SJCRH30 (cell line): Measurements from ENCODE around the gene SLCO3A1. TPM values are rescaled to one million over a fixed set of nuclear protein-coding genes. Genes with fewer than 3 reads are reported as not detected.

ENCODE experiments used
- DNase-seq, 2 experiments: peaks; one replicate each; pipeline ENCODE4 v3.0.0-alpha.2; 2015 to 2020
- H3K27ac ChIP-seq: fragments of 250-450 bp; sonication (Bioruptor Pico); 2 replicates; pipeline ENCODE4 v1.5.1; 2020; ENCODE audit warnings: mild to moderate bottlenecking, moderate library complexity
- H3K27me3 ChIP-seq: fragments of 250-450 bp; sonication (Bioruptor Pico); 2 replicates; pipeline ENCODE4 v1.5.1; 2020; ENCODE audit warnings: mild to moderate bottlenecking, moderate library complexity
- H3K36me3 ChIP-seq: fragments of 250-450 bp; sonication (Bioruptor Pico); 2 replicates; pipeline ENCODE4 v1.5.1; 2020; ENCODE audit warnings: mild to moderate bottlenecking, moderate library complexity
- H3K4me1 ChIP-seq: fragments of 250-450 bp; sonication (Bioruptor Pico); 2 replicates; pipeline ENCODE4 v1.5.1; 2020; ENCODE audit warnings: mild to moderate bottlenecking, moderate library complexity
- H3K4me3 ChIP-seq: fragments of 250-450 bp; sonication (Bioruptor Pico); 2 replicates; pipeline ENCODE4 v1.5.1; 2020; ENCODE audit warnings: mild to moderate bottlenecking, moderate library complexity
- H3K9me3 ChIP-seq: fragments of 250-450 bp; sonication (Bioruptor Pico); replicated peaks from 2 replicates; pipeline ENCODE4 v1.5.1; 2020; ENCODE audit warnings: mild to moderate bottlenecking, moderate library complexity
- total RNA-seq: library from RNA; depleted of rRNA; stranded (reverse); fragments of >200 nt; shearing (Covaris generic); gene quantifications from 2 replicates; pipeline ENCODE4 v1.2.3, GENCODE V29; 2014

Gene SLCO3A1
- total RNA-seq, 1 experiment from 2014 or later: 4.3 TPM

GRCh38 chr15:92025706-92026270 is 172.3 kb downstream of the SLCO3A1 start:
- DNase-seq: no peak
- Histone ChIP-seq H3K27ac (no peak overlapping the region), H3K4me3 (no peak overlapping the region), H3K4me1 (no peaks in the 10 kb centered on the region), H3K36me3 (no peaks in the 10 kb centered on the region), H3K27me3 (no peaks in the 10 kb centered on the region; the same call in 1 of the 2 replicates), H3K9me3 (no peaks in the 10 kb centered on the region)

DNA sequence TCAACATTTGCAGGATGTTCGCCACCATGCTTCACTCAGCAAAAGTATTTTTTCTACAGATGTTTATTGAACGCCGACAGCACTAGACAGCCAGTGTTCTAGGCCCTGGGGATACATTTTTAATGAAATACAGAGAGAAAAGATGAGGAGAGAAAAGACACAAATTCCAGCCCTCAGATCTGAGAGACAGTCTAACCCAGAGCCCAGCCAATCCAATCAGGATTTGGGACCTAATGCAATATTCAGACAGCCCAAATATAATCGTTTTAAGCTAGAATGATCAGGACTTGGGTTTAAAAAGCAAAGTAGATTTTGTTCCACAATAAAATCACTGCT is 174.8 kb downstream of the SLCO3A1 start:
- Histone ChIP-seq H3K36me3 (no peaks in the 10 kb centered on the region), H3K9me3 (no peaks in the 10 kb centered on the region), H3K27me3 (peaks cover 5% of the 10 kb centered on the region; the same call in 1 of the 2 replicates), H3K4me1 (no peaks in the 10 kb centered on the region), H3K27ac (no peak overlapping the region), H3K4me3 (no peak overlapping the region)
- DNase-seq: no peak

DNA sequence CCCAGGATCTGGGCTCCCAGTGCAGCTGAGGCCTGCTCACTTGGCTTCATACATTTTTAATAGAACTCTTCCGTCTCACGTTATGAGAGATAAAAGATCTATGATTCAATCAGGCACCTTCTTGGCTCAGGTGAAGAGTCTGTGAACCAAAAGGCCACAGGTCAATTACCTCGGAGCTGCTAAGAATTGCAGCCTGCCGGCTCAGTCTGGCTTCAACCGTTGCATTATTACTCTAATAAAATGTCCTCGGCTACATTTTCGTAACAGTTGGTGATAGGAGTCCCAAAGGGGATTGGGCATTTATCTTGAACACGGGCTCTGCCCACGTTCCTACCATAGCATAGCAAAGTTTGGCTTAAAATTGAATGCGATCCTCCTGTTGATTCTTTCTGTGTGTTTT is 176.3 kb downstream of the SLCO3A1 start:
- Histone ChIP-seq H3K36me3 (no peaks in the 10 kb centered on the region), H3K4me3 (no peak overlapping the region), H3K27ac (no peak overlapping the region), H3K9me3 (no peaks in the 10 kb centered on the region), H3K27me3 (peaks cover 5% of the 10 kb centered on the region; the same call in 1 of the 2 replicates), H3K4me1 (no peaks in the 10 kb centered on the region)
- no peak for DNase-seq

- Histone ChIP-seq H3K4me3 (no peak overlapping the region), H3K36me3 (no peaks in the 10 kb centered on the region), H3K9me3 (no peaks in the 10 kb centered on the region), H3K27me3 (peaks cover 9% of the 10 kb centered on the region), H3K27ac (no peak overlapping the region), H3K4me1 (no peaks in the 10 kb centered on the region)
- no peak for DNase-seq
These were observed 179.8 kb downstream of the SLCO3A1 start for GRCh38 chr15:92033314-92033713.

DNA sequence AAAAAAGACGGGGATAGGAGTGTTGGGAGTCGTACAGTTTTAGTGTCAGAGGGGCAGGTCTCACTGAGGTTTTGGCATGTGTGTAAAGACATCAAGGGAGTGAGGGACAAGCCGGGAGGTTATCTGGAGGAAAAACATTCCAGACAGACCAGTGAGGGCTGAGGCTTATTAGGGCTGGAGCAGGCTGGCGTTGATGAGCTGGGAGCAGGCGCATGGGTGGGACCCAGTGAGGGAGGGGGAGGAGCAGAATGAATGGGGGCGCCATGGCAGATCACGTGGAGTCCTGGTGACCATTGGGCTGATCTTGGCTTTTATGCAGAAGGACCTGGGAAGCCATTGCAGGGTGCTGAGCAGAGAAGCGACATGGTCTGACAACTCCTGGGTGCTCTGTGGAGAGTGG is 180.2 kb downstream of the SLCO3A1 start:
- H3K4me1 ChIP-seq: no peaks in the 10 kb centered on the region
- H3K36me3 ChIP-seq: no peaks in the 10 kb centered on the region
- no peak overlapping the region for H3K4me3 ChIP-seq
- H3K27ac ChIP-seq: no peak overlapping the region
- DNase-seq: no peak
- peaks cover 9% of the 10 kb centered on the region for H3K27me3 ChIP-seq
- no peaks in the 10 kb centered on the region for H3K9me3 ChIP-seq

GRCh38 chr15:92034227-92034626 is 180.7 kb downstream of the SLCO3A1 start:
- no peaks in the 10 kb centered on the region for H3K9me3 ChIP-seq
- H3K27me3 ChIP-seq: peaks cover 9% of the 10 kb centered on the region
- H3K4me3 ChIP-seq: no peak overlapping the region
- H3K4me1 ChIP-seq: no peaks in the 10 kb centered on the region
- no peak for DNase-seq
- H3K36me3 ChIP-seq: no peaks in the 10 kb centered on the region
- no peak overlapping the region for H3K27ac ChIP-seq

DNA sequence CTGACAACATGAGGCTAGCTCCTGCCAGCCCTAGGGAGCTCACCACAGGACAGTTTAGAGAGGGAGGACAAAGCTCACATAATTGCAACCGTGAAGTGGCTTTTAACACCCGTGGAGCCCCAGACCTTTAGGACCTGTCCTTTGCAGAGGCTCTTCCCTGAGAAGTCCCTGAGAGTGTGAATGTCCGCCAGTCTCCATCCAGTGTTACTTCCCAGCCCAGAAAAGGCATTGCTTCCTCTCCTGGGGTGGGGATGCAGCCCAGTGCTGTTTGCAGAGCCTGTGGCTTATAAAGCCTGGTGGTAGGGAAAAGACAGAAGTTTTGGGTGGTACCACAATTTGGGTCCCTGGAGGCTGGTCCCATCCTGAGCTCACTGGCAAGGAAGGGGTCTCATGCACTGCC is 182.0 kb downstream of the SLCO3A1 start:
- H3K4me1 ChIP-seq: no peaks in the 10 kb centered on the region
- DNase-seq: no peak
- no peak overlapping the region for H3K27ac ChIP-seq
- H3K9me3 ChIP-seq: no peaks in the 10 kb centered on the region
- H3K4me3 ChIP-seq: no peak overlapping the region
- no peaks in the 10 kb centered on the region for H3K36me3 ChIP-seq
- H3K27me3 ChIP-seq: peaks cover 9% of the 10 kb centered on the region

GRCh38 chr15:92035961-92036360 is 182.5 kb downstream of the SLCO3A1 start:
- DNase-seq: no peak
- H3K36me3 ChIP-seq: no peaks in the 10 kb centered on the region
- H3K4me1 ChIP-seq: no peaks in the 10 kb centered on the region
- H3K4me3 ChIP-seq: no peak overlapping the region
- H3K27me3 ChIP-seq: peaks cover 9% of the 10 kb centered on the region
- H3K27ac ChIP-seq: no peak overlapping the region
- H3K9me3 ChIP-seq: no peaks in the 10 kb centered on the region

DNA sequence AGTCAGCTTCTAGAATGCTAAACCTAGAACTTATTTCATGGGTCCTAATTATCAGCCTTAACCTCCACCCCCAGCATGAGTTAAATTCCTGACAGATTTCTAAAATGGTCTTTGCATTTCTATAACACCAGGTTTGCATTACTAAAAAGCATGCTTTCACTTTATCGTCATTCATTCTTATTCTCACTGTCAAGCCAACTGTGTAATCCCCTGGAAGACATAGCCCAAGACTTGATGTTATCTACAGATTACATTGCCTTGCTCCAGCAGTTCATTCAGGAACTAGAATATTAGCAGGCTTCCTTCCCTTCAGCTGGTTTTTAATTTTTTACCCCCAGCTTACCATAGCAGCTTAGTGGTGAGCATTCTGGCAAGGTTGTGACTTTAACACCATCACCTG is 184.0 kb downstream of the SLCO3A1 start:
- Histone ChIP-seq H3K4me3 (no peak overlapping the region), H3K4me1 (no peaks in the 10 kb centered on the region), H3K9me3 (no peaks in the 10 kb centered on the region), H3K36me3 (no peaks in the 10 kb centered on the region), H3K27me3 (peaks cover 3% of the 10 kb centered on the region; the same call in 1 of the 2 replicates), H3K27ac (no peak overlapping the region)
- DNase-seq: no peak

- no peaks in the 10 kb centered on the region for H3K4me1 ChIP-seq
- no peak for DNase-seq
- no peak overlapping the region for H3K4me3 ChIP-seq
- H3K27me3 ChIP-seq: peaks cover 3% of the 10 kb centered on the region; the same call in 1 of the 2 replicates
- no peaks in the 10 kb centered on the region for H3K9me3 ChIP-seq
- no peaks in the 10 kb centered on the region for H3K36me3 ChIP-seq
- H3K27ac ChIP-seq: no peak overlapping the region
These were observed 186.8 kb downstream of the SLCO3A1 start for GRCh38 chr15:92040350-92040749.

DNA sequence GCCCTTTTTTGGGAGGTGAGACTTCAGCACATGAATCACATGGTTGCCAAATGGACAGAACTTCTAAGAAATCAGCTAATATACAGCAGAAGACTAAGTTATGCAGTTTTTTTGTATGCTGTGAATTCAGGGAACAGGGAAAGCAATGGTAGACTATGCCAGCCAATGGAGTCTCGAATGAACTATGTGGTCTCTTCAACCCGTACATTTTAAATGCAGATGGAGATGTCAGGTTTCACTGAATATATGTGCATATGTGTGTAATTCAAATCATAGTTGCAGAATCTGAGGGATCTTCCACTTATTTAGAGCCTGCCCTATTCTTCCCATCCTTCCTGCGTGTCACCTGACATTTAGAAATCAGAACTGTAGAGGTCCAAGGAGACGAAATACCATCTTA is 187.9 kb downstream of the SLCO3A1 start:
- H3K27me3 ChIP-seq: peaks cover 3% of the 10 kb centered on the region; the same call in 1 of the 2 replicates

GRCh38 chr15:92043283-92043682 is 189.8 kb downstream of the SLCO3A1 start:
- no peak overlapping the region for H3K27ac ChIP-seq
- no peaks in the 10 kb centered on the region for H3K27me3 ChIP-seq
- no peaks in the 10 kb centered on the region for H3K9me3 ChIP-seq
- H3K36me3 ChIP-seq: no peaks in the 10 kb centered on the region
- H3K4me1 ChIP-seq: no peaks in the 10 kb centered on the region
- no peak for DNase-seq
- no peak overlapping the region for H3K4me3 ChIP-seq

More for the DNA sequence above, 187.9 kb downstream of the SLCO3A1 start:
- Histone ChIP-seq H3K36me3 (no peaks in the 10 kb centered on the region), H3K4me3 (no peak overlapping the region), H3K9me3 (no peaks in the 10 kb centered on the region), H3K27ac (no peak overlapping the region), H3K4me1 (no peaks in the 10 kb centered on the region)
- DNase-seq: no peak

- no peaks in the 10 kb centered on the region for H3K9me3 ChIP-seq
- H3K27ac ChIP-seq: no peak overlapping the region
- H3K36me3 ChIP-seq: no peaks in the 10 kb centered on the region
- H3K27me3 ChIP-seq: no peaks in the 10 kb centered on the region
- H3K4me3 ChIP-seq: no peak overlapping the region
- DNase-seq: no peak
- no peaks in the 10 kb centered on the region for H3K4me1 ChIP-seq
These were observed 190.8 kb downstream of the SLCO3A1 start for GRCh38 chr15:92044203-92044909.

DNA sequence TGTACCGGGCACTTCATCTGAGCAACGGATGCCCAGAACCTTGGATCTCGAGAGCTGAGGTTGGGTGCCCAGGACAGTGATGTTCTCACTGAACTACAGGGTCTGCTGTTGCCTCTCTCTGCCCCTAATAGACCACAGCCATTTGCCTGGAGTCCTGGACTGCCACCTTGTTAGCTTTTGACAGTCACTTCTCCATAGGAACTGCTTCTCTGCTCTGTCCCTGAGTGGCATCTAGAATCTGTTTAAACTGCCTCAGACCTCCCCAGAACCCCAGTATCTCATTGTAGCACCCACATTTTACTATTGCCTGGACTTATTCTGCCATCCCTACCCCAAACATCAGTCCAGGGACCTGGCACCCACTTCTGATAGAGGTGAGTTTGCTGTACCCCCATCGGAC is 194.4 kb downstream of the SLCO3A1 start:
- no peaks in the 10 kb centered on the region for H3K9me3 ChIP-seq
- no peak overlapping the region for H3K4me3 ChIP-seq
- no peak for DNase-seq
- no peaks in the 10 kb centered on the region for H3K4me1 ChIP-seq
- no peaks in the 10 kb centered on the region for H3K27me3 ChIP-seq
- no peak overlapping the region for H3K27ac ChIP-seq
- no peaks in the 10 kb centered on the region for H3K36me3 ChIP-seq

DNA sequence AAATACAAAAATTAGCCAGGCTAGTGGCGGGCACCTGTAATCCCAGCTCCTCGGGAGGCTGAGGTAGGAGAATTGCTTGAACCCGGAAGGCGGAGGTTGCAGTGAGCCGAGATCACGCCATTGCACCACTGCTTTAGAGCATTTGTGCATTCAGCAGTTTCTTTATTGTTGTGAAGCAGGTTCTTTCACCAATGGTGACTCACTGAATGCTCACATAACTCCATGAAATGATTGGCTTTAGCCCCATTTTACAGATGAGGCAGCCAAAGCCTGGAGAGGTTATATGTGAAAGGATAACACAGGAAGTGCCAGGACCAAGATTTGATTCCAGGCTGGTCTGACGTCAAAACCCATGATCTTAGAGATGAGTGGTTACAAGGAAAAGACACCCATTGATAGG is 195.2 kb downstream of the SLCO3A1 start:
- Histone ChIP-seq H3K4me3 (no peak overlapping the region), H3K27me3 (no peaks in the 10 kb centered on the region), H3K36me3 (no peaks in the 10 kb centered on the region), H3K9me3 (no peaks in the 10 kb centered on the region), H3K4me1 (no peaks in the 10 kb centered on the region), H3K27ac (no peak overlapping the region)
- DNase-seq: no peak
